22Rv1 (cell line): ENCODE data around the gene ADGRL3.

ENCODE experiments used
- CTCF ChIP-seq: fragments of 450-650 bp; IDR thresholded peaks from 2 replicates; pipeline ENCODE4 v1.5.1; 2017; ENCODE audit warnings: mild to moderate bottlenecking
- ZFX ChIP-seq: fragments of 450-650 bp; IDR thresholded peaks from 2 replicates; pipeline ENCODE4 v1.6.1; 2017; ENCODE audit warnings: antibody characterized with exemption, borderline replicate concordance

GRCh38 chr4:61380865-61381264 is 180.7 kb downstream of the ADGRL3 start:
- TF ChIP-seq CTCF (no peak), ZFX (no peak)
